GM23338 (cell line): ENCODE results near the gene TXNL1. TPM values are rescaled to one million over a fixed set of nuclear protein-coding genes. Genes with fewer than 3 reads are reported as not detected.

Experiments
- ATAC-seq: fragments of 200-7000 bp; cut with Tn5 transposase; 3 replicates; pipeline ENCODE4 v1.9.1; 2020
- DNase-seq: peaks from one replicate; pipeline ENCODE4 v3.0.0-alpha.2; 2015; ENCODE audit warnings: low spot score
- H2AFZ ChIP-seq: fragments of 200-600 bp; sonication (generic); 2 replicates; pipeline ENCODE4 v1.8.0; 2016; ENCODE audit warnings: antibody characterized with exemption, mild to moderate bottlenecking, moderate library complexity
- H3F3A ChIP-seq: fragments of 200-600 bp; sonication (generic); replicated peaks from 2 replicates; pipeline ENCODE4 v1.8.0; 2017; ENCODE audit warnings: antibody characterized with exemption, mixed run types, low read depth
- H3K27ac ChIP-seq: fragments of 200-600 bp; sonication (generic); 2 replicates; pipeline ENCODE4 v1.6.1; 2016; ENCODE audit warnings: low read depth
- H3K27me3 ChIP-seq: fragments of 200-600 bp; sonication (generic); 2 replicates; pipeline ENCODE4 v1.8.0; 2016; ENCODE audit warnings: mild to moderate bottlenecking, mixed run types, moderate library complexity; ENCODE audit not compliant: insufficient read depth
- H3K36me3 ChIP-seq: fragments of 200-600 bp; sonication (generic); 2 replicates; pipeline ENCODE4 v1.8.0; 2016; ENCODE audit warnings: mild to moderate bottlenecking; ENCODE audit not compliant: insufficient read depth
- H3K4me1 ChIP-seq: fragments of 200-600 bp; sonication (generic); 2 replicates; pipeline ENCODE4 v1.8.0; 2016; ENCODE audit warnings: mild to moderate bottlenecking, moderate library complexity; ENCODE audit not compliant: insufficient read depth
- H3K4me2 ChIP-seq: fragments of 200-600 bp; sonication (generic); 2 replicates; pipeline ENCODE4 v1.7.1; 2017; ENCODE audit warnings: mixed run types
- H3K4me3 ChIP-seq: fragments of 200-600 bp; sonication (generic); 2 replicates; pipeline ENCODE4 v1.6.1; 2016; ENCODE audit warnings: mixed run types
- H3K79me2 ChIP-seq: fragments of 200-600 bp; sonication (generic); replicated peaks from 2 replicates; pipeline ENCODE4 v1.8.0; 2017; ENCODE audit warnings: mild to moderate bottlenecking; ENCODE audit not compliant: insufficient read depth
- H3K9me2 ChIP-seq: fragments of 200-600 bp; sonication (generic); 2 replicates; pipeline ENCODE4 v1.8.0; 2017; ENCODE audit not compliant: insufficient read depth
- H4K20me1 ChIP-seq: fragments of 200-600 bp; sonication (generic); replicated peaks from 2 replicates; pipeline ENCODE4 v1.8.0; 2017; ENCODE audit warnings: mild to moderate bottlenecking; ENCODE audit not compliant: insufficient read depth
- H3K27ac Mint-ChIP-seq: 2 replicates; pipeline ENCODE4 v1.8.0; 2020; ENCODE audit warnings: inconsistent platforms, mild to moderate bottlenecking, moderate library complexity, mixed read lengths
- H3K27me3 Mint-ChIP-seq: 3 replicates; pipeline ENCODE4 v1.8.0; 2022; ENCODE audit warnings: low read depth, mild to moderate bottlenecking, moderate library complexity, mixed read lengths, inconsistent platforms; ENCODE audit not compliant: insufficient read depth, poor library complexity
- H3K36me3 Mint-ChIP-seq: 3 replicates; pipeline ENCODE4 v1.8.0; 2021; ENCODE audit warnings: low read depth, mild to moderate bottlenecking, inconsistent platforms, moderate library complexity, mixed read lengths
- H3K4me1 Mint-ChIP-seq: 3 replicates; pipeline ENCODE4 v1.8.0; 2020; ENCODE audit warnings: mild to moderate bottlenecking, inconsistent platforms, mixed read lengths
- H3K4me3 Mint-ChIP-seq: 3 replicates; pipeline ENCODE4 v1.8.0; 2021; ENCODE audit warnings: moderate library complexity, mild to moderate bottlenecking, inconsistent platforms, mixed read lengths
- H3K9me3 Mint-ChIP-seq: 3 replicates; pipeline ENCODE4 v1.8.0; 2020; ENCODE audit warnings: moderate library complexity, mild to moderate bottlenecking, inconsistent platforms, mixed read lengths
- CREB1 ChIP-seq: fragments of 250-450 bp; sonication (Bioruptor Pico); IDR thresholded peaks from 2 replicates; pipeline ENCODE4 v1.5.0; 2020; ENCODE audit warnings: low read depth, mild to moderate bottlenecking, moderate library complexity
- EZH2 ChIP-seq: fragments of 200-600 bp; sonication (generic); IDR thresholded peaks from one replicate; pipeline ENCODE4 v1.8.0; 2017; ENCODE audit warnings: antibody characterized with exemption, mild to moderate bottlenecking, low read depth; ENCODE audit not compliant: unreplicated experiment
- JUNB ChIP-seq: IDR thresholded peaks from one replicate; pipeline ENCODE4 v1.6.1; 2016; ENCODE audit warnings: antibody characterized with exemption; ENCODE audit not compliant: unreplicated experiment
- NANOG ChIP-seq: IDR thresholded peaks from 2 replicates; pipeline ENCODE4 v1.6.1; 2016; ENCODE audit warnings: antibody characterized with exemption, borderline replicate concordance
- REST ChIP-seq: IDR thresholded peaks from one replicate; pipeline ENCODE4 v1.6.1; 2018; ENCODE audit warnings: antibody characterized with exemption; ENCODE audit not compliant: unreplicated experiment
- STAT1 ChIP-seq: IDR thresholded peaks from one replicate; pipeline ENCODE4 v1.6.1; 2016; ENCODE audit warnings: antibody characterized with exemption; ENCODE audit not compliant: unreplicated experiment
- ZNF114 ChIP-seq: fragments of 250-450 bp; sonication (Bioruptor Pico); IDR thresholded peaks from 2 replicates; pipeline ENCODE4 v1.5.0; 2020; ENCODE audit warnings: mild to moderate bottlenecking, moderate library complexity
- ZNF331 ChIP-seq: fragments of 250-450 bp; sonication (Bioruptor Pico); IDR thresholded peaks from 2 replicates; pipeline ENCODE4 v1.5.0; 2020; ENCODE audit warnings: low read depth, mild to moderate bottlenecking, moderate library complexity
- polyA plus RNA-seq: library from polyadenylated mRNA; unstranded; fragments of >200 nt; fragmentation: Nextera tagmentation; extraction: Ambion mirVana; gene quantifications from 2 replicates; pipeline ENCODE4 v1.2.1, GENCODE V29; 2016
- total RNA-seq: library from RNA; depleted of rRNA; stranded (reverse); fragments of >200 nt; shearing (Covaris generic); gene quantifications from 2 replicates; pipeline ENCODE4 v1.2.3, GENCODE V29; 2014
- TF ChIP-seq, protein P1 (sequence below), 2 experiments: fragments of 200-600 bp in 1 of 2; sonication (generic) in 1 of 2; conservative IDR thresholded peaks; 2 replicates each; pipeline versions ENCODE4 v1.5.1 to v1.6.1; 2016 to 2017; ENCODE audit warnings: antibody characterized with exemption in 2 of 2, low read depth in 2 of 2, mild to moderate bottlenecking in 2 of 2, moderate library complexity in 1 of 2

Gene TXNL1
- total and polyA plus RNA-seq, 2 experiments from 2014 or later: 73.6 to 135 TPM

GRCh38 chr18:56562479-56562878 lies 75.9 kb downstream of the TXNL1 start:
- H3K4me2 ChIP-seq: no peak overlapping the region
- no peak overlapping the region for H3K4me3 ChIP-seq
- H4K20me1 ChIP-seq: no peaks in the 10 kb centered on the region
- H3F3A ChIP-seq: no peaks in the 10 kb centered on the region
- DNase-seq: no peak
- H3K36me3 Mint-ChIP-seq: no peaks in the 10 kb centered on the region
- H3K9me3 Mint-ChIP-seq: no peaks in the 10 kb centered on the region
- no peak for ATAC-seq
- no peaks in the 10 kb centered on the region for H3K36me3 ChIP-seq
- no peak overlapping the region for H3K27ac Mint-ChIP-seq
- no peaks in the 10 kb centered on the region for H3K79me2 ChIP-seq
- H2AFZ ChIP-seq: peak overlapping the region; percentile 78; the same call in 1 of the 2 replicates
- H3K4me1 ChIP-seq: peaks cover 10% of the 10 kb centered on the region
- TF ChIP-seq, protein P1, sequence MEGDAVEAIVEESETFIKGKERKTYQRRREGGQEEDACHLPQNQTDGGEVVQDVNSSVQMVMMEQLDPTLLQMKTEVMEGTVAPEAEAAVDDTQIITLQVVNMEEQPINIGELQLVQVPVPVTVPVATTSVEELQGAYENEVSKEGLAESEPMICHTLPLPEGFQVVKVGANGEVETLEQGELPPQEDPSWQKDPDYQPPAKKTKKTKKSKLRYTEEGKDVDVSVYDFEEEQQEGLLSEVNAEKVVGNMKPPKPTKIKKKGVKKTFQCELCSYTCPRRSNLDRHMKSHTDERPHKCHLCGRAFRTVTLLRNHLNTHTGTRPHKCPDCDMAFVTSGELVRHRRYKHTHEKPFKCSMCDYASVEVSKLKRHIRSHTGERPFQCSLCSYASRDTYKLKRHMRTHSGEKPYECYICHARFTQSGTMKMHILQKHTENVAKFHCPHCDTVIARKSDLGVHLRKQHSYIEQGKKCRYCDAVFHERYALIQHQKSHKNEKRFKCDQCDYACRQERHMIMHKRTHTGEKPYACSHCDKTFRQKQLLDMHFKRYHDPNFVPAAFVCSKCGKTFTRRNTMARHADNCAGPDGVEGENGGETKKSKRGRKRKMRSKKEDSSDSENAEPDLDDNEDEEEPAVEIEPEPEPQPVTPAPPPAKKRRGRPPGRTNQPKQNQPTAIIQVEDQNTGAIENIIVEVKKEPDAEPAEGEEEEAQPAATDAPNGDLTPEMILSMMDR (conservative IDR thresholded peaks at IDR 0.05; ENCODE audit: low read depth in 2 of 2): no peak
- TF ChIP-seq CREB1 (CRISPR knock-in tag) (no peak), JUNB (no peak)
- H3K27me3 ChIP-seq: no peaks in the 10 kb centered on the region
- H3K9me2 ChIP-seq: peaks cover 8% of the 10 kb centered on the region; the same call in 1 of the 2 replicates
- H3K27me3 Mint-ChIP-seq: no peaks in the 10 kb centered on the region
- H3K4me3 Mint-ChIP-seq: no peak overlapping the region
- peaks cover 10% of the 10 kb centered on the region; the same call in 2 of the 3 replicates for H3K4me1 Mint-ChIP-seq
- H3K27ac ChIP-seq: no peak overlapping the region

DNA sequence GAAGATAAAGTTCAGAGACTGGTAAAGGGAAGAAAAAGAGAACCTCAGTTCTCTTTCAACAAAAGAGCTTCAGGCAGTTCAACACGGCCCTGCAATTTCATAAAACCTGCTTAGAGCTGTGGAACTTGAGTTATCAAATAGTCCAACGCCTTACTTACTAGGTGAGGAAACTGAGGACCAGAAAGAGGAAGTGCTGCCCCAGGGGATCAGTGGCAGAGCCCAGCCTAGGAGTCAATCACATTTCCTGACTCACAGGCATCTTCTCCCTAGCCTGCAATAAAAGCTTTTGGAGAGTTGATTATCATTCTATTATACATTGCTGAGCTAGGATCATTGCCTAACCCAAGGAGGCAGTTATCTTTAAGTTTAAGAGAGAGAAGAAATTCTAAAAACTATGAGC lies 77.4 kb downstream of the TXNL1 start:
- H3K27ac ChIP-seq: no peak overlapping the region
- peaks cover 10% of the 10 kb centered on the region for H3K4me1 ChIP-seq
- peaks cover 10% of the 10 kb centered on the region; the same call in 2 of the 3 replicates for H3K4me1 Mint-ChIP-seq
- no peaks in the 10 kb centered on the region for H3K27me3 ChIP-seq
- no peak overlapping the region for H3K27ac Mint-ChIP-seq
- H3K4me2 ChIP-seq: no peak overlapping the region
- H2AFZ ChIP-seq: no peak overlapping the region
- no peaks in the 10 kb centered on the region for H4K20me1 ChIP-seq
- no peaks in the 10 kb centered on the region for H3F3A ChIP-seq
- no peak overlapping the region for H3K4me3 Mint-ChIP-seq
- H3K79me2 ChIP-seq: no peaks in the 10 kb centered on the region
- H3K9me3 Mint-ChIP-seq: no peaks in the 10 kb centered on the region
- no peak for TF ChIP-seq ZNF114 (CRISPR knock-in tag)
- H3K9me2 ChIP-seq: peaks cover 3% of the 10 kb centered on the region; the same call in 1 of the 2 replicates
- no peak overlapping the region for H3K4me3 ChIP-seq
- DNase-seq (no peak), ATAC-seq (no peak)
- H3K36me3 ChIP-seq: no peaks in the 10 kb centered on the region
- H3K36me3 Mint-ChIP-seq: no peaks in the 10 kb centered on the region
- H3K27me3 Mint-ChIP-seq: no peaks in the 10 kb centered on the region

DNA sequence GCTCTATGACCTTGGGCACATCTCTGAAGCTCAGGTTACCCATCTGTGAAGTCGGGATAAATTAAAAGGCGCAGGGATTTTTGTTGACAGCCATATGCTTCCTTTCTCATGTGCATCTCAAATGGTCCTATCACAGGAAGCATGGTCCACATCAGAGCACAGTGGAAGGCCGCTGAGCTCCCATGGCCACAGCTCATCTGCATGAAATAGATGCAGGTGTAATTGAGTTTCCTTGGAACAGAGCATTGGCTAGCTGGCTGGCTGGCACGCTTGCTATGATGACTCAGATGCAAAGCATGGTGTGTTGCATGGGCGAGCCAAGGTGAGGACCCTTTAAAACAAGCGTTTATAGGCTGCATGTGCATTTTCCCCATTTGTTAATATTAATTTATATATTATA lies 79.3 kb downstream of the TXNL1 start:
- H3K36me3 ChIP-seq: no peaks in the 10 kb centered on the region
- Mint-ChIP-seq H3K4me1 (peaks cover 10% of the 10 kb centered on the region; the same call in 2 of the 3 replicates), H3K4me3 (no peak overlapping the region), H3K36me3 (no peaks in the 10 kb centered on the region), H3K27ac (no peak overlapping the region), H3K9me3 (no peaks in the 10 kb centered on the region), H3K27me3 (no peaks in the 10 kb centered on the region)
- no peaks in the 10 kb centered on the region for H4K20me1 ChIP-seq
- no peaks in the 10 kb centered on the region for H3K79me2 ChIP-seq
- peaks cover 11% of the 10 kb centered on the region for H3K9me2 ChIP-seq
- H3F3A ChIP-seq: no peaks in the 10 kb centered on the region
- no peak overlapping the region for H3K4me2 ChIP-seq
- H3K4me1 ChIP-seq: peaks cover 10% of the 10 kb centered on the region
- H2AFZ ChIP-seq: peak overlapping the region; percentile 52; the same call in 1 of the 2 replicates
- H3K4me3 ChIP-seq: no peak overlapping the region
- no peak for DNase-seq
- ATAC-seq: no peak
- no peak overlapping the region for H3K27ac ChIP-seq
- no peaks in the 10 kb centered on the region for H3K27me3 ChIP-seq
- TF ChIP-seq REST (no peak), CREB1 (CRISPR knock-in tag) (no peak), ZNF114 (CRISPR knock-in tag) (no peak), EZH2 (no peak), ZNF331 (no peak), JUNB (no peak), STAT1 (no peak), NANOG (no peak)
- TF ChIP-seq, protein P1 (conservative IDR thresholded peaks at IDR 0.05; ENCODE audit: low read depth in 2 of 2): no peak
